HEK293T (cell line): Measurements from ENCODE around the gene MRPL51.

Source experiments
- ARNT ChIP-seq: fragments of 450-650 bp; IDR thresholded peaks from 2 replicates; pipeline ENCODE4 v1.6.1; 2017; ENCODE audit warnings: mild to moderate bottlenecking
- BHLHE40 ChIP-seq: fragments of 450-650 bp; IDR thresholded peaks from 2 replicates; pipeline ENCODE4 v1.6.1; 2016; ENCODE audit warnings: mild to moderate bottlenecking, moderate library complexity, borderline replicate concordance
- CTBP1 ChIP-seq: fragments of 450-650 bp; IDR thresholded peaks from 2 replicates; pipeline ENCODE4 v1.6.1; 2016; ENCODE audit warnings: borderline replicate concordance
- ELF4 ChIP-seq: fragments of 450-650 bp; IDR thresholded peaks from 2 replicates; pipeline ENCODE4 v1.6.1; 2017; ENCODE audit warnings: antibody characterized with exemption
- FOXA1 ChIP-seq: fragments of 450-650 bp; IDR thresholded peaks from 2 replicates; pipeline ENCODE4 v1.6.1; 2016; ENCODE audit warnings: mild to moderate bottlenecking
- FOXM1 ChIP-seq: fragments of 450-650 bp; IDR thresholded peaks from 2 replicates; pipeline ENCODE4 v1.6.1; 2017; ENCODE audit warnings: mild to moderate bottlenecking, borderline replicate concordance
- HDGF ChIP-seq: fragments of 450-650 bp; IDR thresholded peaks from 2 replicates; pipeline ENCODE4 v1.6.1; 2017; ENCODE audit warnings: antibody characterized with exemption, borderline replicate concordance
- L3MBTL2 ChIP-seq: fragments of 450-650 bp; conservative IDR thresholded peaks from 2 replicates; pipeline ENCODE4 v1.6.1; 2016; ENCODE audit warnings: mild to moderate bottlenecking
- NFRKB ChIP-seq: fragments of 450-650 bp; IDR thresholded peaks from 2 replicates; pipeline ENCODE4 v1.6.1; 2016; ENCODE audit warnings: mild to moderate bottlenecking, moderate library complexity
- SP1 ChIP-seq: fragments of 450-650 bp; IDR thresholded peaks from 2 replicates; pipeline ENCODE4 v1.6.1; 2017
- SUZ12 ChIP-seq: fragments of 450-650 bp; IDR thresholded peaks from 2 replicates; pipeline ENCODE4 v1.6.1; 2016; ENCODE audit warnings: mild to moderate bottlenecking
- TARDBP ChIP-seq: fragments of 450-650 bp; IDR thresholded peaks from 2 replicates; pipeline ENCODE4 v1.6.1; 2016
- ZNF384 ChIP-seq: fragments of 450-650 bp; IDR thresholded peaks from 2 replicates; pipeline ENCODE4 v1.6.1; 2016
- TF ChIP-seq, protein P1 (sequence below): fragments of 450-650 bp; IDR thresholded peaks from 2 replicates; pipeline ENCODE4 v1.6.1; 2016

DNA sequence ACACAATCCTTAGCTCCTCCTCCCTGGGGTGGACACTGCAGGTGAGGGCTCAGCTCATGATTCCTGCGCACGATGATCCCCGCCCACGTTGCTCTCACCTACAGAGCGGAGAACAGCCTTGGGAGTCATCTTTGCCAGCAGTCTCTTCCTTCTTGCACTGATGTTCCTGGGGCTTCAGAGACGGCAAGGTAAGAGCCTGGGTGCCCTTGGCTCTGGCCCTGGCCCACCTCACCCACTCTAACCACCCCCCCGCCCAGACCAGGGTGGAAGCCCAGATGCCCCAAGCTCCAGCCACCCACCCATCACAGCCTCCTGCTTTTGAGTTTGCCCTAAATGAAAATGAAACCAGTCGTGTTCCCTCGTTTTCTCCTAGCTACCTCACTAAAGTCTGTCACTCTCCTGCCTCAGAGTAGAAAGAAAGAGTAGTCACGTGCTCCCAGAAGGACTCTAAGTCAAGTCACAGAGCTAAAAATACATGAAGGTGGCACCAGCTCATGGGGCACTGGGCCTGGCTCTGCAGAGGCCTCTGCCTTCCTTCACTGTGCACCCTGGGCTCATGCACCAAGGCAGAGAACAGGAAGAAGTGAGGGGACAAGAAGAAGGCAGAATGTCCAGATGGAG, 32.2 kb downstream of the MRPL51 start:
- TF ChIP-seq FOXA1, result no peak
- TF ChIP-seq CTBP1, result no peak
- TF ChIP-seq FOXM1, result no peak
- TF ChIP-seq SUZ12, result no peak
- TF ChIP-seq BHLHE40, result no peak
- TF ChIP-seq, protein P1, sequence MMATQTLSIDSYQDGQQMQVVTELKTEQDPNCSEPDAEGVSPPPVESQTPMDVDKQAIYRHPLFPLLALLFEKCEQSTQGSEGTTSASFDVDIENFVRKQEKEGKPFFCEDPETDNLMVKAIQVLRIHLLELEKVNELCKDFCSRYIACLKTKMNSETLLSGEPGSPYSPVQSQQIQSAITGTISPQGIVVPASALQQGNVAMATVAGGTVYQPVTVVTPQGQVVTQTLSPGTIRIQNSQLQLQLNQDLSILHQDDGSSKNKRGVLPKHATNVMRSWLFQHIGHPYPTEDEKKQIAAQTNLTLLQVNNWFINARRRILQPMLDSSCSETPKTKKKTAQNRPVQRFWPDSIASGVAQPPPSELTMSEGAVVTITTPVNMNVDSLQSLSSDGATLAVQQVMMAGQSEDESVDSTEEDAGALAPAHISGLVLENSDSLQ, result no peak
- no peak for TF ChIP-seq ZNF384
- TF ChIP-seq TARDBP, result no peak
- no peak for TF ChIP-seq SP1
- TF ChIP-seq HDGF, result no peak
- TF ChIP-seq ARNT, result no peak
- TF ChIP-seq NFRKB, result no peak
- TF ChIP-seq ELF4, result no peak
- no peak for TF ChIP-seq L3MBTL2
